NB4 (cell line): ENCODE data around the gene BPGM.

Source experiments
- CTCF ChIP-seq: IDR thresholded peaks from one replicate; pipeline ENCODE4 v1.5.1; 2012; ENCODE audit warnings: low read depth, low read length
- POLR2A ChIP-seq: IDR thresholded peaks from 2 replicates; pipeline ENCODE4 v1.6.1; 2011; ENCODE audit warnings: mild to moderate bottlenecking; ENCODE audit not compliant: insufficient read length; ENCODE audit errors: extremely low read depth
- TF ChIP-seq, protein P1 (sequence below): IDR thresholded peaks from 2 replicates; pipeline ENCODE4 v1.6.1; 2011; ENCODE audit warnings: low read depth, low read length

DNA sequence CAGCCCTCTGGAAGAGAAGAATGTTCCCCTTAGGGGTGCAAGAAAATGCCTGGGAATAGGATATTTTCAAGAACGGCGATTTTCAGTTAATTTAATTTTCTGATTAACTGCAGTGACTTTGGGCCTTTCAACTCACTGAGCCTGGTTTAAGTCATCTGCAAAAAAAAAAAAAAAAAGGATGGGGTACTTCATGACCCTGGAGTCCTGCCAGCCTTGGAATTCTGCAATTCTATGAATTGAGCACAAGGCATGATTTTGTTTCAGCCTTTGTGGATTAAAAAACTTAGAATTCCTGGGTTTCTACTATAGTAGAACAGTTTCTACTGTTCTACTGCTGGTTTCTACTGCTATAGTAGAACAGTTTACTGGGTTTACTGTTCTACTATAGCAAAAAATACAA is 74.5 kb downstream of the BPGM start:
- no peak for TF ChIP-seq CTCF
- no peak for TF ChIP-seq POLR2A
- TF ChIP-seq, protein P1, sequence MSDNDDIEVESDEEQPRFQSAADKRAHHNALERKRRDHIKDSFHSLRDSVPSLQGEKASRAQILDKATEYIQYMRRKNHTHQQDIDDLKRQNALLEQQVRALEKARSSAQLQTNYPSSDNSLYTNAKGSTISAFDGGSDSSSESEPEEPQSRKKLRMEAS: no peak
